ENCODE data around the gene PHOX2A.

DNA sequence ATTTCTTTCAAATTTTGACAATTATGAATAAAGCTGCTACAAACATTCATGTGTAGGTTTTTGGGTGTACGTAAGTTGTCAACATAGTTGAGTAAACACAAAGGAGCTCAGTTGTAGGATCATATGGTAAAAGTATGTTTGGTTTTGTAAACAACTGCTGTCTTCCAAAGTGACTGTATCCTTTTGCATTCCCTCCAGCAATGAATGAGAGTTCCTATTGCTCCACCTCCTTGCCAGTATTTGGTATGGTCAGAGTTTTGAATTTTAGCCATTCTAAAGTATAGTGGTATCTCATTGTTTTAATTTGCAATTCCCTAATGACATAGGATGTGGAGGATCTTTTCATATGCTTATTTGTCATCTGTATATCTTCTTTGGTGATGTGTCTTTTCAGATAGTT is 28.0 kb upstream of the PHOX2A start:
- TF ChIP-seq EZH2 (IDR thresholded peaks at IDR 0.05) = no peak
- TF ChIP-seq POLR2AphosphoS5 (IDR thresholded peaks at IDR 0.05; ENCODE audit: borderline replicate concordance, low read depth, low read length) = no peak
- no peak for TF ChIP-seq FOXP2 (optimal IDR thresholded peaks at IDR 0.05; ENCODE audit: control extremely low read depth, extremely low read length, insufficient read depth)
